SJSA1 (cell line): ENCODE results near the gene PARK7. TPM values are rescaled to one million over a fixed set of nuclear protein-coding genes. Genes with fewer than 3 reads are reported as not detected.
"Not testable (repeated sequence)": the region's sequence is repeated elsewhere in the genome, so short reads cannot be mapped to it uniquely, and the experiment has no call there.

Experiments used
- DNase-seq, 2 experiments: peaks; one replicate each; pipeline ENCODE4 v3.0.0-alpha.2; 2015 to 2020; ENCODE audit warnings: low spot score in 2 of 2, low read depth in 1 of 2
- H3K27ac ChIP-seq: fragments of 250-450 bp; sonication (Bioruptor Pico); 2 replicates; pipeline ENCODE4 v1.5.1; 2020; ENCODE audit warnings: mild to moderate bottlenecking, moderate library complexity
- H3K27me3 ChIP-seq: fragments of 250-450 bp; sonication (Bioruptor Pico); replicated peaks from 2 replicates; pipeline ENCODE4 v1.5.1; 2020; ENCODE audit warnings: mild to moderate bottlenecking, moderate library complexity
- H3K36me3 ChIP-seq: fragments of 250-450 bp; sonication (Bioruptor Pico); 2 replicates; pipeline ENCODE4 v1.5.1; 2020; ENCODE audit warnings: mild to moderate bottlenecking
- H3K4me1 ChIP-seq: fragments of 250-450 bp; sonication (Bioruptor Pico); replicated peaks from 2 replicates; pipeline ENCODE4 v1.6.1; 2021; ENCODE audit warnings: mild to moderate bottlenecking
- H3K4me3 ChIP-seq: fragments of 250-450 bp; sonication (Bioruptor Pico); 2 replicates; pipeline ENCODE4 v1.5.1; 2020; ENCODE audit warnings: mild to moderate bottlenecking
- H3K9me3 ChIP-seq: fragments of 250-450 bp; sonication (Bioruptor Pico); replicated peaks from 2 replicates; pipeline ENCODE4 v1.5.1; 2020; ENCODE audit warnings: mild to moderate bottlenecking
- total RNA-seq: library from RNA; depleted of rRNA; stranded (reverse); fragments of >200 nt; shearing (Covaris generic); gene quantifications from 2 replicates; pipeline ENCODE4 v1.2.3, GENCODE V29; 2014

PARK7 gene
- total RNA-seq, 1 experiment from 2014 or later, result 436 TPM

- H3K4me3 ChIP-seq, result no peak overlapping the region
- no peak for DNase-seq
- H3K36me3 ChIP-seq, result no peaks in the 10 kb centered on the region
- no peak overlapping the region for H3K27ac ChIP-seq
- no peaks in the 10 kb centered on the region for H3K9me3 ChIP-seq
- no peaks in the 10 kb centered on the region for H3K27me3 ChIP-seq
- H3K4me1 ChIP-seq, result no peaks in the 10 kb centered on the region
These were observed 30.1 kb upstream of the PARK7 start for GRCh38 chr1:7931446-7931812.

GRCh38 chr1:7932524-7933138, 28.9 kb upstream of the PARK7 start:
- H3K27ac ChIP-seq, result no peak overlapping the region
- no peaks in the 10 kb centered on the region for H3K27me3 ChIP-seq
- H3K4me3 ChIP-seq, result no peak overlapping the region
- no peaks in the 10 kb centered on the region for H3K9me3 ChIP-seq
- H3K4me1 ChIP-seq, result no peaks in the 10 kb centered on the region
- no peak for DNase-seq
- H3K36me3 ChIP-seq, result no peaks in the 10 kb centered on the region

GRCh38 chr1:7938070-7938469, 23.4 kb upstream of the PARK7 start:
- Histone ChIP-seq H3K9me3 (no peaks in the 10 kb centered on the region), H3K27ac (no peak overlapping the region), H3K36me3 (no peaks in the 10 kb centered on the region), H3K27me3 (no peaks in the 10 kb centered on the region), H3K4me3 (no peak overlapping the region), H3K4me1 (peaks cover 26% of the 10 kb centered on the region)
- no peak for DNase-seq

GRCh38 chr1:7940034-7940433, 21.5 kb upstream of the PARK7 start:
- H3K4me3 ChIP-seq, result no peak overlapping the region
- peaks cover 26% of the 10 kb centered on the region for H3K4me1 ChIP-seq
- H3K9me3 ChIP-seq, result no peaks in the 10 kb centered on the region
- DNase-seq, result no peak
- H3K27ac ChIP-seq, result no peak overlapping the region
- H3K27me3 ChIP-seq, result no peaks in the 10 kb centered on the region
- H3K36me3 ChIP-seq, result no peaks in the 10 kb centered on the region

GRCh38 chr1:7940745-7941436, 20.6 kb upstream of the PARK7 start, which contains the start of gene TNFRSF9:
Gene TNFRSF9, minus strand, starts transcription at chr1:7940839. Its CDS starts 845 bp downstream, at chr1:7939994.
- DNase-seq, result peak; percentile 59 to 86
- H3K36me3 ChIP-seq, result no peaks in the 10 kb centered on the region
- H3K9me3 ChIP-seq, result no peaks in the 10 kb centered on the region
- H3K4me3 ChIP-seq, result 0 out of 2 replicates have a peak within 1 kb of the TSS, but pooled peaks have one; percentile 2
- H3K27ac ChIP-seq, result peak within 1 kb of the TSS; percentile 88
- peaks cover 26% of the 10 kb centered on the region for H3K4me1 ChIP-seq
- H3K27me3 ChIP-seq, result no peaks in the 10 kb centered on the region

GRCh38 chr1:7941437-7941793, 20.1 kb upstream of the PARK7 start:
- peaks cover 26% of the 10 kb centered on the region for H3K4me1 ChIP-seq
- H3K36me3 ChIP-seq, result no peaks in the 10 kb centered on the region
- H3K4me3 ChIP-seq, result 0 out of 2 replicates have a peak overlapping the region, but pooled peaks have one; percentile 2
- H3K27me3 ChIP-seq, result no peaks in the 10 kb centered on the region
- peak overlapping the region; percentile 88 for H3K27ac ChIP-seq
- DNase-seq, result peak; percentile 69 to 72
- H3K9me3 ChIP-seq, result no peaks in the 10 kb centered on the region

GRCh38 chr1:7942214-7942921, 19.1 kb upstream of the PARK7 start:
- no peak overlapping the region for H3K4me3 ChIP-seq
- no peak overlapping the region for H3K27ac ChIP-seq
- no peak for DNase-seq
- H3K27me3 ChIP-seq, result no peaks in the 10 kb centered on the region
- no peaks in the 10 kb centered on the region for H3K9me3 ChIP-seq
- H3K4me1 ChIP-seq, result peaks cover 26% of the 10 kb centered on the region
- H3K36me3 ChIP-seq, result no peaks in the 10 kb centered on the region

GRCh38 chr1:7943251-7943650, 18.3 kb upstream of the PARK7 start:
- no peak overlapping the region for H3K4me3 ChIP-seq
- H3K27ac ChIP-seq, result no peak overlapping the region
- no peaks in the 10 kb centered on the region for H3K27me3 ChIP-seq
- peaks cover 26% of the 10 kb centered on the region for H3K4me1 ChIP-seq
- no peaks in the 10 kb centered on the region for H3K36me3 ChIP-seq
- H3K9me3 ChIP-seq, result no peaks in the 10 kb centered on the region
- DNase-seq, result no peak

- H3K4me1 ChIP-seq, result peaks cover 17% of the 10 kb centered on the region
- peak; percentile 49 to 60 for DNase-seq
- no peaks in the 10 kb centered on the region for H3K27me3 ChIP-seq
- H3K27ac ChIP-seq, result no peak overlapping the region
- H3K4me3 ChIP-seq, result no peak overlapping the region
- H3K36me3 ChIP-seq, result no peaks in the 10 kb centered on the region
- no peaks in the 10 kb centered on the region for H3K9me3 ChIP-seq
These were observed 12.6 kb upstream of the PARK7 start for GRCh38 chr1:7948960-7949359.

GRCh38 chr1:7952791-7953190, 8.7 kb upstream of the PARK7 start:
- H3K4me3 ChIP-seq, H3K27me3 ChIP-seq, H3K36me3 ChIP-seq, DNase-seq, H3K9me3 ChIP-seq, H3K27ac ChIP-seq: not testable (repeated sequence)
- H3K4me1 ChIP-seq, result peaks cover 17% of the 10 kb centered on the region

GRCh38 chr1:7953850-7954609, 7.5 kb upstream of the PARK7 start:
- Histone ChIP-seq H3K4me1 (peaks cover 10% of the 10 kb centered on the region), H3K27ac (peak overlapping the region; percentile 73), H3K27me3 (no peaks in the 10 kb centered on the region), H3K4me3 (peak overlapping the region; percentile 44), H3K9me3 (no peaks in the 10 kb centered on the region), H3K36me3 (no peaks in the 10 kb centered on the region)
- peak; percentile 55 to 81 for DNase-seq

GRCh38 chr1:7954683-7955082, 6.8 kb upstream of the PARK7 start:
- peaks cover 4% of the 10 kb centered on the region for H3K4me1 ChIP-seq
- H3K4me3 ChIP-seq, result peak overlapping the region; percentile 44
- no peaks in the 10 kb centered on the region for H3K9me3 ChIP-seq
- no peaks in the 10 kb centered on the region for H3K36me3 ChIP-seq
- H3K27ac ChIP-seq, result peak overlapping the region; percentile 73
- no peak for DNase-seq
- H3K27me3 ChIP-seq, result no peaks in the 10 kb centered on the region

GRCh38 chr1:7956218-7957032, 5.1 kb upstream of the PARK7 start:
- Histone ChIP-seq H3K27ac (no peak overlapping the region), H3K9me3 (no peaks in the 10 kb centered on the region), H3K27me3 (no peaks in the 10 kb centered on the region), H3K4me1 (peaks cover 9% of the 10 kb centered on the region; the same call in 1 of the 2 replicates), H3K36me3 (no peaks in the 10 kb centered on the region), H3K4me3 (no peak overlapping the region)
- DNase-seq, result peak in 1 of 2 experiments; percentile 19
